Measurements from ENCODE around the gene BLNK. TPM values are rescaled to one million over a fixed set of nuclear protein-coding genes. Genes with fewer than 3 reads are reported as not detected.

The BLNK gene
- total and polyA plus RNA-seq, 7 donors = 0.15 to 3.7 (median 1.1) TPM

DNA sequence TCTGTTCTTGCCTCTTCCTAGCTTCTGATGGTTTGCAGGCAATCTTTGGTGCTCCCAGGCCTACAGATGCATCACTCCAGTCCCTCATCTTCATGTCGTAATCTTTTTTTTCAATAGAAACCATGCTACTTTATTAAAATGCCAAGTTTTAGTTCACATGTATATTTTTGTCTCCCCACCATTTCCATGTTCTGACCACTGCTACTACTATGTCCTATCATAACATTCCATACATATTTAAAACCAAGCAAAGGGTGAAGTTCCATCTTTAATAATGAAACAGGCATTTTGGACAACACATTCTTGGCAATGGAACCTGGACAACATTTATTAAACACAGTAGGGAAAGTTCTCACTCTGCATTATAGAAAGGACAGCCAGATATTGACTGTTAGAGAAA lies 82.5 kb downstream of the BLNK start:
- intact Hi-C loops (cut with DNase I) = no loop called here
- peaks cover 0 to 2% (median 0%) of the 10 kb centered on the region in 3 donors for H3K27me3 ChIP-seq (ENCODE audit: insufficient read depth in 3 of 3, low read length in 2 of 3)
- ATAC-seq (no peak), DNase-seq (no peak)
- no peaks in the 10 kb centered on the region for H3K9me3 ChIP-seq
- 78 to 84% (median 80%) methylated on average over 1 of the region's 1 CpG for WGBS, 3 donors
- no peak for TF ChIP-seq CTCF (IDR thresholded peaks at IDR 0.05)
- H3K27ac ChIP-seq = no peak overlapping the region
- H3K36me3 ChIP-seq (ENCODE audit: insufficient read depth in 1 of 2, low read depth in 1 of 2) = no peaks in the 10 kb centered on the region
- no peak overlapping the region for H3K4me3 ChIP-seq
- H3K4me1 ChIP-seq = no peaks in the 10 kb centered on the region

DNA sequence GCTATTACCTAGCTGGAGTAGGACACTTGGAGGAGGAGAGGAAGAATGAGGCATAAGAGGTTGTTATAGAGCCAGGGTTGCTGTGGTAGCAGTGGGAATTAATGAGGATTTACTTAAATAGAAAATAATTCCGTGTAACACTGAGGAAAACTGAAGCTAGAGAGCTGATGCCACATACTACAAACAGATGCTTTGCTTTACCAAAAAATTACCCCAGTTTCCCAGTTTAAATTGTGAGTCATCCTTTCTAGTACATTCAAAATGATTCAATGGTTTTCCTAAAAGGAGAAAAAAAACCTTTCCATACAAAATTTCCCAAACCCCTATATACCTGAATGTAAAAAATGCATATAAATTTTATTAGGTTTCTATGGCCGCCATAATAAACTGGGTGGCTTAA lies 82.9 kb downstream of the BLNK start:
- no peak for TF ChIP-seq CTCF (IDR thresholded peaks at IDR 0.05)
- no peaks in the 10 kb centered on the region for H3K4me1 ChIP-seq
- peaks cover 0 to 2% (median 0%) of the 10 kb centered on the region in 3 donors for H3K27me3 ChIP-seq (ENCODE audit: insufficient read depth in 3 of 3, low read length in 2 of 3)
- ATAC-seq (no peak), DNase-seq (no peak)
- 73 to 90% (median 75%) methylated on average over 2 of the region's 2 CpGs for WGBS, 3 donors
- H3K27ac ChIP-seq = no peak overlapping the region
- intact Hi-C loops (cut with DNase I) = no loop called here
- H3K36me3 ChIP-seq (ENCODE audit: insufficient read depth in 1 of 2, low read depth in 1 of 2) = no peaks in the 10 kb centered on the region
- no peak overlapping the region for H3K4me3 ChIP-seq
- H3K9me3 ChIP-seq = no peaks in the 10 kb centered on the region

DNA sequence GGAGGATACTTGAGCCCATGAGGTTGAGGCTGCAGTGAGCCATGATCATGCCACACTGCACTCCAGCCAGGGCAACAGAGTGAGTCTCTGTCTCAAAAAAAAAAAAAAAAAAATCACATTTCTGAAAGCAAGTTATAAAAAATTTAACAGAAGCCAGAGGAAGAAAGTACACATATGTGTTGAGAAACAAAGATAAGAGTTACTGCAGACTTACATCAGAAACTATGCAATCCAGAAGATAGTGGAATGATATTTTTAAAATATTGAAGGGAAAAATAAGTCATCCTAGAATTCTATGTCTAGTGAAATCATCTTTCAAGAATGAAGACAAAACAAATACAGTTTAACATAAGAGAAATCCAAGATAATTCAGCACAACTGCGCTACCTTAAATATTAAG lies 94.4 kb downstream of the BLNK start:
- no peak overlapping the region for H3K27ac ChIP-seq
- H3K4me3 ChIP-seq = no peak overlapping the region
- H3K36me3 ChIP-seq (ENCODE audit: insufficient read depth in 1 of 2, low read depth in 1 of 2) = no peaks in the 10 kb centered on the region
- DNase-seq (no peak), ATAC-seq (no peak)
- peaks cover 37% of the 10 kb centered on the region for H3K9me3 ChIP-seq
- intact Hi-C loops (cut with DNase I) = no loop called here
- no peak for TF ChIP-seq CTCF (IDR thresholded peaks at IDR 0.05)
- no peaks in the 10 kb centered on the region for H3K4me1 ChIP-seq
- WGBS, 3 donors = 93 to 97% (median 94%) methylated on average over 1 of the region's 1 CpG
- no peaks in the 10 kb centered on the region for H3K27me3 ChIP-seq (ENCODE audit: insufficient read depth in 3 of 3, low read length in 2 of 3)

DNA sequence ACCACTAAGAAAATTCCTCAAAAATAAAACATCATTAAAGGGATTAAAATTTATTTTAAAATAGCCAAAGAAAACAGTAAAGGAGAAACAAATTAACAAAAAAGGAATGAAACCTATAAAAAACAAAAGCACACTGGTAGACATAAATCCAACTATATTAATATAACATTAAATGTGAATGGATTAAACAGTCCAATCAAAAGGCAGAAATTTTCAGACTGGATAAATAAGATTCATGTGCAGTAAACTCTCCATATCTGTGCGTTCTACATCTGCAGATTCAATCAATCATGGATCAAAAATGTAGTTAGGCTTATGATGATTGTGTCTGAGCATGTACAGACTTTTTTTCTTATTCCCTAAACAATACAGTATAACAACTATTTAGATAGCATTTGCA lies 98.7 kb downstream of the BLNK start:
- H3K27ac ChIP-seq = no peak overlapping the region
- H3K4me3 ChIP-seq = no peak overlapping the region
- no peaks in the 10 kb centered on the region for H3K4me1 ChIP-seq
- no peak for DNase-seq
- H3K27me3 ChIP-seq (ENCODE audit: insufficient read depth in 3 of 3, low read length in 2 of 3) = no peaks in the 10 kb centered on the region
- no peak for ATAC-seq
- intact Hi-C loops (cut with DNase I) = no loop called here
- H3K9me3 ChIP-seq = peaks cover 50% of the 10 kb centered on the region
- WGBS, 3 donors = 90 to 97% (median 97%) methylated on average over 1 of the region's 1 CpG
- no peaks in the 10 kb centered on the region for H3K36me3 ChIP-seq (ENCODE audit: insufficient read depth in 1 of 2, low read depth in 1 of 2)
- TF ChIP-seq CTCF (IDR thresholded peaks at IDR 0.05) = no peak

GRCh38 chr10:96170230-96170629 lies 101.1 kb downstream of the BLNK start:
- DNase-seq (no peak), ATAC-seq (no peak)
- Histone ChIP-seq H3K27me3 (ENCODE audit: insufficient read depth in 3 of 3, low read length in 2 of 3) (no peaks in the 10 kb centered on the region), H3K9me3 (peaks cover 38% of the 10 kb centered on the region), H3K4me3 (no peak overlapping the region), H3K27ac (no peak overlapping the region), H3K4me1 (no peaks in the 10 kb centered on the region), H3K36me3 (ENCODE audit: insufficient read depth in 1 of 2, low read depth in 1 of 2) (no peaks in the 10 kb centered on the region)
- TF ChIP-seq CTCF (IDR thresholded peaks at IDR 0.05) = no peak
- intact Hi-C loops (cut with DNase I) = no loop called here

All from psoas muscle (tissue), 8 donors.